HG03520 (cell line): ENCODE measurements around the gene TICRR.
"Not testable (repeated sequence)": the region's sequence is repeated elsewhere in the genome, so short reads cannot be mapped to it uniquely, and the experiment has no call there.

Source experiments
- ATAC-seq: cut with Tn5 transposase; IDR thresholded peaks from one replicate; pipeline ENCODE4 v1.9.1; 2021; ENCODE audit warnings: mild to moderate bottlenecking, moderate library complexity; ENCODE audit not compliant: unreplicated experiment

TICRR gene, protein sequence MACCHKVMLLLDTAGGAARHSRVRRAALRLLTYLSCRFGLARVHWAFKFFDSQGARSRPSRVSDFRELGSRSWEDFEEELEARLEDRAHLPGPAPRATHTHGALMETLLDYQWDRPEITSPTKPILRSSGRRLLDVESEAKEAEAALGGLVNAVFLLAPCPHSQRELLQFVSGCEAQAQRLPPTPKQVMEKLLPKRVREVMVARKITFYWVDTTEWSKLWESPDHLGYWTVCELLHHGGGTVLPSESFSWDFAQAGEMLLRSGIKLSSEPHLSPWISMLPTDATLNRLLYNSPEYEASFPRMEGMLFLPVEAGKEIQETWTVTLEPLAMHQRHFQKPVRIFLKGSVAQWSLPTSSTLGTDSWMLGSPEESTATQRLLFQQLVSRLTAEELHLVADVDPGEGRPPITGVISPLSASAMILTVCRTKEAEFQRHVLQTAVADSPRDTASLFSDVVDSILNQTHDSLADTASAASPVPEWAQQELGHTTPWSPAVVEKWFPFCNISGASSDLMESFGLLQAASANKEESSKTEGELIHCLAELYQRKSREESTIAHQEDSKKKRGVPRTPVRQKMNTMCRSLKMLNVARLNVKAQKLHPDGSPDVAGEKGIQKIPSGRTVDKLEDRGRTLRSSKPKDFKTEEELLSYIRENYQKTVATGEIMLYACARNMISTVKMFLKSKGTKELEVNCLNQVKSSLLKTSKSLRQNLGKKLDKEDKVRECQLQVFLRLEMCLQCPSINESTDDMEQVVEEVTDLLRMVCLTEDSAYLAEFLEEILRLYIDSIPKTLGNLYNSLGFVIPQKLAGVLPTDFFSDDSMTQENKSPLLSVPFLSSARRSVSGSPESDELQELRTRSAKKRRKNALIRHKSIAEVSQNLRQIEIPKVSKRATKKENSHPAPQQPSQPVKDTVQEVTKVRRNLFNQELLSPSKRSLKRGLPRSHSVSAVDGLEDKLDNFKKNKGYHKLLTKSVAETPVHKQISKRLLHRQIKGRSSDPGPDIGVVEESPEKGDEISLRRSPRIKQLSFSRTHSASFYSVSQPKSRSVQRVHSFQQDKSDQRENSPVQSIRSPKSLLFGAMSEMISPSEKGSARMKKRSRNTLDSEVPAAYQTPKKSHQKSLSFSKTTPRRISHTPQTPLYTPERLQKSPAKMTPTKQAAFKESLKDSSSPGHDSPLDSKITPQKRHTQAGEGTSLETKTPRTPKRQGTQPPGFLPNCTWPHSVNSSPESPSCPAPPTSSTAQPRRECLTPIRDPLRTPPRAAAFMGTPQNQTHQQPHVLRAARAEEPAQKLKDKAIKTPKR (N-terminal part only)

GRCh38 chr15:89575146-89575655 is at the start of gene TICRR:
TICRR (plus strand) TSS chr15:89575469; CDS start chr15:89575587, 118 bp downstream.
- ATAC-seq = peak; percentile 93

DNA sequence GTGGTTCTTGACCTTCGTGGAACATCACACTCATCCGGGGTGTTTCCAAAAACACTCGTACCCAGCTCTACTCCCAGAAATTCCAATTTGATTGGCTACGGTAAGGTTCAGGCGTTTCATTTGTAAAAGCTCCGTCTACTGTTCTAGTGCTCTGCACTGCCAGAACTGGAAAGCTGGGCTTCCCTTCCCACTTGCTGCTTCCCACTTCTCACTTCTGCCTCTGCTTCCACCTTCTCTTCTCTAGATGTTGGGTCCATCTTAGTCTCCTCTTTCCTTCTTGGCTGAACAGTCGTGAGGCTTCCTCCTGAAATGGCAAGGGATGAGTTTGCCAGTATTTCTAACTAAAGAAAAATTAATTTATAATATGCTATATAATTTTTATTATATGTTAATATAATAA is 49.1 kb upstream of the TICRR start:
- ATAC-seq = no peak

GRCh38 chr15:89526601-89527441 is 48.4 kb upstream of the TICRR start:
- no peak for ATAC-seq

DNA sequence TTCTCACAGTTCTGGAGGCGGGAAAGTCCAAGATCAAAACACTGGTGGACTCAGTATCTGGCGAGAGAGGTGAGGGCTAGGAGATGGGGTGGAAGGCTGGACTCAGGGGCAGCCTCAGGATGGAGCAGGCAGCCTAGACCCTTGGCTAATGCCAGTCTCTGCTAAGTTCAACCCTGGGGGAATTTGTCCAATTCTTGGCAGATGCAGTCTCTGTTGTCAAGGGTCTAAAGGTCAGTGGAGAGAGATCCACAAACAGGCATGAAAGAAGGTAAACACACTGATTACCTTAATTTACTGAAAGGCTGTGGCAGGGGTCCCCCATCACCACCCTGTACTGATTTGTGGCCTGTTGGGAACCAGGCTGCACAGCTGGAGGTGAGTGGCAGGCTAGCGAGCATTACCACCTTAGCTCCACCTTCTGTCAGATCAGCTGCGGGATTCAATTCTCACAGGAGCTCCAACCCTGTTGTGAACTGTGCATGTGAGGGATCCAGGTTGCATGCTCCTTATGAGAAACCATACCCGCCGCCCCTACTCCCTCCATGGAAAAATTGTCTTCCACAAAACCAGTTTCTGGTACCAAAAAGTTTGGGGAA is 46.4 kb upstream of the TICRR start:
- no peak for ATAC-seq

GRCh38 chr15:89530976-89531375 is 44.3 kb upstream of the TICRR start:
- no peak for ATAC-seq

- no peak for ATAC-seq
Measured at GRCh38 chr15:89531796-89532537, 43.3 kb upstream of the TICRR start.

DNA sequence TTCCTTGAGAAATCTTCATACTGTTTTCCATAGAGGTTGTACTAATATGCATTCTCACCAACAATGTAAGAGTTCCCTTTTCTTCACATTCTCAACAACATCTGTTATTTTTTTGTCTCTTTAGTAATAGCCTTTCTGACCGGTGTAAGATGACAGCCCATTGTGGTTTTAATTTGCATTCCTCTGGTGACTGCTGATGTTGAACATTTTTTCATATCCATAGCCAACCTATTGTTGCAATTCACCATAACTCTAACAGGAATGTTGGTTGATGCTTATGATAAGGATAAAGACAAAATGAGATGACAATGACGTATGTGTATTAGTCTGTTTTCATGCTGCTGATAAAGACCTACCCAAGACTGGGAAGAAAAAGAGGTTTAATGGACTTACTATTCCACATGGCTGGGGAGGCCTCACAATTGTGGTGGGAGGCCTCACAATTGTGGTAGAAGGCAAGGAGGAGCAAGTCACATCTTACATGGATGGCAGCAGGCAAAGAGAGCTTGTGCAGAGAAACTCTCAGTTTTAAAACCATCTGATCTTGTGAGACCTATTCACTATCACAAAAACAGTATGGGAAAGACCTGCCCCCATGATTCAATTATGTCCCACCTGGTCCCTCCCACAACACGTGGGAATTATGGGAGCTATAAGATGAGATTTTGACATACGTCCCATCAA is 41.3 kb upstream of the TICRR start:
- ATAC-seq = no peak

GRCh38 chr15:89539027-89539426 is 36.2 kb upstream of the TICRR start:
- ATAC-seq = no peak

DNA sequence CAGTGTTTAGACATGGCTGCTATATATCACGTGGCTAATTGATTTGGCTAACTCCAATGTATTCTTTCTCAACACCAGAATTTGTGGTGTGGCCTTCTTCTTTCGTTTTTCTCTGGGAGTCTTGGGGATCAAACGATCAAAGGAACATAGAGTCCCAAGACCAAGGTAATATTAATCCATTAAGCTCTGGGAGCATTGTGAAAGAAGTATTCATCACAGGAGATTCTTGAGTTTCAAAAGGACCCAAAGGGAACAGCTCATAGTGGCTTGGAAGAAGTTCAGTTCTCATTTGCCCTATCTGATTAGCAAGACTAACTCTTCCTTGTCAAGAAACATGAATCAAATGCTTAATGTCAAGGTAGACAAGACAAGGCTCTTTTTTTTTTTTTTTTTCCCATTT is 32.9 kb upstream of the TICRR start:
- no peak for ATAC-seq

- ATAC-seq = no peak
Measured at GRCh38 chr15:89543389-89543788, 31.9 kb upstream of the TICRR start.

DNA sequence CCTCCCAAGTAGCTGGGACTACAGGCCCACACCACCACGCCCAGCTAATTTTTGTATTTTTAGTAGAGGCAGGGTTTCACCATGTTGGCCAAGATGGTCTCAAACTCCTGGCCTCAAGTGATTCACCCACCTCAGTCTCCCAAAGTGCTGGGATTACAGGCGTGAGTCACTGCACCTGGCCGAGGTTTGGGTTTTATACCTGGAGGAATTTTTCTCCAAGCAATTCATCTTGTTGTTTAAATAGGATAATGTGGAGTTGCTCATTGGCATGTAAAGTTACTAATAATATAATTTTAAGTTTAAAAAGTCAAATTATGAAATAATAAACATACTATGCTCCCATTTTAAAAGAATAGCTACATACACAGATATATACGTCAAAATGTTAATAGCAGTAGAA is 26.1 kb upstream of the TICRR start:
- not testable (repeated sequence) for ATAC-seq

- ATAC-seq = no peak
Measured at GRCh38 chr15:89550427-89550826, 24.8 kb upstream of the TICRR start.

GRCh38 chr15:89551550-89551949 is 23.7 kb upstream of the TICRR start:
- no peak for ATAC-seq

- ATAC-seq = no peak
Measured at GRCh38 chr15:89553632-89554031, 21.6 kb upstream of the TICRR start.

GRCh38 chr15:89554247-89554646 is 21.0 kb upstream of the TICRR start:
- ATAC-seq = no peak

DNA sequence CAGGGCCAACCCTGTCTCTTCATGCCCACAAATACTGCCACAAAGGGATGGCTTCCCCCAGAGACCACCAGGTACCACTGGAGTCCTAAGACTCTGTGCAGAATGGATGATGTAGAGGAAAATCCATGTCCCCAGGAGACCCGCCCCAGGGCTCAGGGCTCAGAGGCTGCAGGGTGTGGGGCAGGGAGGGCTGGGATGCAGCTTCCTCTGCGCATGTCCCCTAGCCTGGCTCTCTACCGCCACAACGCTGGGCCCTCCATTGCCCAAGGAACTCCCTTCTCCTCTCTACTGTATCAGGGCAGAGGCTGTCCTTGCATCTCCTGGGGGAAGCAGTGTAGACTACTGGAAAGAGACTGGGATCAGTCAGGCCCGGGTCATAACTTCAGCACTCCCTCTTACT is 19.5 kb upstream of the TICRR start:
- ATAC-seq = no peak

- no peak for ATAC-seq
Measured at GRCh38 chr15:89556413-89557262, 18.6 kb upstream of the TICRR start.
